HEK293T (cell line): Measurements from ENCODE around the gene WASF2.
"Not testable (repeated sequence)": the region's sequence is repeated elsewhere in the genome, so short reads cannot be mapped to it uniquely, and the experiment has no call there.

Source experiments
- CTCF ChIA-PET: fragments of 350-600 bp; formaldehyde crosslinking; extraction: SDS; loops from one replicate; lab custom pipeline; 2021; ENCODE audit warnings: antibody characterized with exemption, inconsistent platforms; lab: Yijun Ruan, JAX
- POLR2A ChIA-PET: fragments of 350-600 bp; formaldehyde crosslinking; extraction: SDS; loops from one replicate; lab custom pipeline; 2020; ENCODE audit warnings: antibody characterized with exemption, inconsistent platforms; lab: Yijun Ruan, JAX
- DNase-seq: peaks from one replicate; pipeline ENCODE4 v3.0.0; 2012; ENCODE audit warnings: mixed read lengths; ENCODE audit errors: extremely low spot score
- ARNT ChIP-seq: fragments of 450-650 bp; IDR thresholded peaks from 2 replicates; pipeline ENCODE4 v1.6.1; 2017; ENCODE audit warnings: mild to moderate bottlenecking
- BHLHE40 ChIP-seq: fragments of 450-650 bp; IDR thresholded peaks from 2 replicates; pipeline ENCODE4 v1.6.1; 2016; ENCODE audit warnings: mild to moderate bottlenecking, moderate library complexity, borderline replicate concordance
- CTBP1 ChIP-seq: fragments of 450-650 bp; IDR thresholded peaks from 2 replicates; pipeline ENCODE4 v1.6.1; 2016; ENCODE audit warnings: borderline replicate concordance
- ELF4 ChIP-seq: fragments of 450-650 bp; IDR thresholded peaks from 2 replicates; pipeline ENCODE4 v1.6.1; 2017; ENCODE audit warnings: antibody characterized with exemption
- FOXA1 ChIP-seq: fragments of 450-650 bp; IDR thresholded peaks from 2 replicates; pipeline ENCODE4 v1.6.1; 2016; ENCODE audit warnings: mild to moderate bottlenecking
- FOXK2 ChIP-seq: fragments of 450-650 bp; IDR thresholded peaks from 2 replicates; pipeline ENCODE4 v1.6.1; 2016; ENCODE audit warnings: mild to moderate bottlenecking
- FOXM1 ChIP-seq: fragments of 450-650 bp; IDR thresholded peaks from 2 replicates; pipeline ENCODE4 v1.6.1; 2017; ENCODE audit warnings: mild to moderate bottlenecking, borderline replicate concordance
- HDGF ChIP-seq: fragments of 450-650 bp; IDR thresholded peaks from 2 replicates; pipeline ENCODE4 v1.6.1; 2017; ENCODE audit warnings: antibody characterized with exemption, borderline replicate concordance
- L3MBTL2 ChIP-seq: fragments of 450-650 bp; conservative IDR thresholded peaks from 2 replicates; pipeline ENCODE4 v1.6.1; 2016; ENCODE audit warnings: mild to moderate bottlenecking
- LEF1 ChIP-seq: fragments of 450-650 bp; IDR thresholded peaks from 2 replicates; pipeline ENCODE4 v1.6.1; 2017; ENCODE audit warnings: mild to moderate bottlenecking, borderline replicate concordance
- NFRKB ChIP-seq: fragments of 450-650 bp; IDR thresholded peaks from 2 replicates; pipeline ENCODE4 v1.6.1; 2016; ENCODE audit warnings: mild to moderate bottlenecking, moderate library complexity
- SP1 ChIP-seq: fragments of 450-650 bp; IDR thresholded peaks from 2 replicates; pipeline ENCODE4 v1.6.1; 2017
- SUZ12 ChIP-seq: fragments of 450-650 bp; IDR thresholded peaks from 2 replicates; pipeline ENCODE4 v1.6.1; 2016; ENCODE audit warnings: mild to moderate bottlenecking
- TARDBP ChIP-seq: fragments of 450-650 bp; IDR thresholded peaks from 2 replicates; pipeline ENCODE4 v1.6.1; 2016
- ZNF384 ChIP-seq: fragments of 450-650 bp; IDR thresholded peaks from 2 replicates; pipeline ENCODE4 v1.6.1; 2016
- TF ChIP-seq, protein P1 (sequence below): fragments of 450-650 bp; IDR thresholded peaks from 2 replicates; pipeline ENCODE4 v1.6.1; 2016

Gene WASF2

DNA sequence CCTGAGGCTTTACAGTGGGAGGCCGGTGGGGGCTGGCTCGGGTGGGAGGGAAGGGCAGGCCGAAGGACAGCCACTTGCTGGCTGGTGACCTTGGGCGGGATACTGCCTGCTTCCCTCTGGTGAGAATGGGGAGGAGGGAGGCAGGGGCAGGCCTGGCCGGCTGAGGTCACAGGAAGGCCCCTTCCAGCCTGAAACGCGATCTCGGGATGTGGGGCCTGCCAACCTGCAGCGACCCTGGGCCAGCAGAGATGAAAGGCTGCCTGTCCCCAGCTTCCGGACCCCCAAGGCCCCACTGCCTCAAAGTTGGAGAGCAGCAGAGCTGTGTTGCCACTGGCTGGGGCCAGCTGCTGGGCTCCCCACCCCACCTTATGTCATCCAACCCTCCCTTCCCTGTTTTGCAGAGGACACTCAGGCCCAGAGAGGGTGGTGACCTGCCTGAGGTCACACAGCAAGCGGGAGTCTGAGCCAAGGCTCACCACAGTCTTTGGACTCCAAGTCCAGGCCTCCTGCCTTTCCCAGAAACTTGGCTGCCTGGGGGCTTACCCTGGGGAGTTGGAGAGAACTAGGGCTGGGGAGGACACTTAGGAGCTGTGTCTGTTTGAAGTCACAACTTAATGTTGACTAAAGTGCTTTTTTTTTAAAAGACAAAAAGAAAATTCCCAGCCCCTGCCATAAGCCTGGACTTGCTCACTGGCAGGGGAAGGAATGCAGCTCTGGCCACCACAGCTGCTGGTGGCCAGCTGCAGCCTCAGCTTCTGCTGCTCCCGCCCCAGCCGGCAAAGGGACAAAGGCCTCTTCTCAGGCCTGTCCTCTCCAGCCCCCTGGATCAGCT is 14.8 kb upstream of the WASF2 start:
- CTCF ChIA-PET = interaction anchor here (0.5 kb wide), 1 partner anchor 54 kb away, joined by 4 read pairs; no protein-coding TSS in a partner anchor
- POLR2A ChIA-PET = interaction anchor here (0.7 to 1.1 kb wide), 2 partner anchors 10 to 15 kb away, joined by 3 read pairs; partner anchors contain the start of gene WASF2
- DNase-seq = peak; percentile 24
- no peak for TF ChIP-seq LEF1
- no peak for TF ChIP-seq ARNT
- no peak for TF ChIP-seq BHLHE40
- no peak for TF ChIP-seq CTBP1
- TF ChIP-seq, protein P1, sequence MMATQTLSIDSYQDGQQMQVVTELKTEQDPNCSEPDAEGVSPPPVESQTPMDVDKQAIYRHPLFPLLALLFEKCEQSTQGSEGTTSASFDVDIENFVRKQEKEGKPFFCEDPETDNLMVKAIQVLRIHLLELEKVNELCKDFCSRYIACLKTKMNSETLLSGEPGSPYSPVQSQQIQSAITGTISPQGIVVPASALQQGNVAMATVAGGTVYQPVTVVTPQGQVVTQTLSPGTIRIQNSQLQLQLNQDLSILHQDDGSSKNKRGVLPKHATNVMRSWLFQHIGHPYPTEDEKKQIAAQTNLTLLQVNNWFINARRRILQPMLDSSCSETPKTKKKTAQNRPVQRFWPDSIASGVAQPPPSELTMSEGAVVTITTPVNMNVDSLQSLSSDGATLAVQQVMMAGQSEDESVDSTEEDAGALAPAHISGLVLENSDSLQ = no peak

GRCh38 chr1:27503844-27504587 is 14.0 kb upstream of the WASF2 start:
- peak; percentile 9 for DNase-seq
- ChIA-PET CTCF (interaction anchor here (0.7 kb wide), 1 partner anchor 103 kb away, joined by 4 read pairs; no protein-coding TSS in a partner anchor), POLR2A (interaction anchor here (0.7 kb wide), 1 partner anchor 14 kb away, joined by 3 read pairs; the partner anchor contains the start of gene WASF2)
- TF ChIP-seq LEF1 (no peak), FOXA1 (no peak), L3MBTL2 (no peak), CTBP1 (no peak), ZNF384 (no peak), ARNT (no peak), SUZ12 (no peak), HDGF (no peak), TARDBP (no peak), FOXK2 (no peak), SP1 (no peak), ELF4 (no peak), NFRKB (no peak), BHLHE40 (no peak), FOXM1 (no peak)

DNA sequence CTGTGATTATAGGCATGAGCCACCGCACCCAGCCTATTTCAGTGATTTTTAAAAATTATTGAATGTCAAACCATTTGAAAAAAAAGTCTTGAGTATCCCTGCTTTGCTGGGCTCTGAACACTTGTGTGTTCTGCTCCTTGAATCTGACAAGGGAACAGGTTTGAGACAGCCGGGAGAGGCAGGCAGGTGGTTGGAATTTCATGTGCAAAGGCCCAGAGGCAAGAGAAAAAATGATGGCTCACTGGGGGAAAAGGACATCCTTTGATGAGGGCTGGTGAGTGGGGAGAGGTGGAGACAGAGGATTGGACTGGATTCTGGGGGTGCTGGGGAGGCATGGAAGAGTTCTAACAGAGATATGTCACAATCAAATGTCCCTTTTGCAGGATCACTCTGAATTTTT is 13.1 kb upstream of the WASF2 start:
- ChIA-PET POLR2A (no interaction called here), CTCF (interaction anchor here (0.7 kb wide), 1 partner anchor 104 kb away, joined by 4 read pairs; no protein-coding TSS in a partner anchor)
- DNase-seq = no peak
- TF ChIP-seq ARNT (no peak), ZNF384 (0 out of 2 replicates have a peak, but pooled peaks have one; percentile 27)

DNA sequence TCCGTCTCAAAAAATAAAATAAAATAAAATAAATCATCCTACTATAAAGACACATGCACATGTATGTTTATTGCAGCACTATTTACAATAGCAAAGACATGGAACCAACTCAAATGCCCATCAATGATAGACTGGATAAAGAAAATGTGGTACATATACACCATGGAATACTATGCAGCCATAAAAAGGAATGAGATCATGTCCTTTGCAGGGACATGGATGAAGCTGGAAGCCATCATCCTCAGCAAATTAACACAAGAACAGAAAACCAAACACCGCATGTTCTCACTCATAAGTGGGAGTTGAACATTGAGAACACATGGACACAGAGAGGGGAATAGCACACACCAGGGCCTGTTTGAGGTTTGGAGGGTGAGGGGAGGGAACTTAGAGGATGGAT is 11.2 kb upstream of the WASF2 start:
- CTCF ChIA-PET, POLR2A ChIA-PET, DNase-seq: not testable (repeated sequence)

- TF ChIP-seq HDGF (no peak), BHLHE40 (no peak), SP1 (no peak), SUZ12 (no peak), TARDBP (no peak), ARNT (no peak), CTBP1 (no peak), LEF1 (no peak), FOXA1 (no peak), FOXM1 (no peak), L3MBTL2 (no peak), ELF4 (no peak), NFRKB (no peak), FOXK2 (no peak), ZNF384 (no peak)
- TF ChIP-seq, protein P1 = no peak
- ChIA-PET POLR2A (interaction anchor here (1.4 to 1.6 kb wide), 2 partner anchors 9 to 17 kb away, joined by 3 to 4 read pairs; partner anchors contain the start of gene WASF2), CTCF (no interaction called here)
- DNase-seq = no peak
Observed at GRCh38 chr1:27499142-27499541, 9.2 kb upstream of the WASF2 start.

DNA sequence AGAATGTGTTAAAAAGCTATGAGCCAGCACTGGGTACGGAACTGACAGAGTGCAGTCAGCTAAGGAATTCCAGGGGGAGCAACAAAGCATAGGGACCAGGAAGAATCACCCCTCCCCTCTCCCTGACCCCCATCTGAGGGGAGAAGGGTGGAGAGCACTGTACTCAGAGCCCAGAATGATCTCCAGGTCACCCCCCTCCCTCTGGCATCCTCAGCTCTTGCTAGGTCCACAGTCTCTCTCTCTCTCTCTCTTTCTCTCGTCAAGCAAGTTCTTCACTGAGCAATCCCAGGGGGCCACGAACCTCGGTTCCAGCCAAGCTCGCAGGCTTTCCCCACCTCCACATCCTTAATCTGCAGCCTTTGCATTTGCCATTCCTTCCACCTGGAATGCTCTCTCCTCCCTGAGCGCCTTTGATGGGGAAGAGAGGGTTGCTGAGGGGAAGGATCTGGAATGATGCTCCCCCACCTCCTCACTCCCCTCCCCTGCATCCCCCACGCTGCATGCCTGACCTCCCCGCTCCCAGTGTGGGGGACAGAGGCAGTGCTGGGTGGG is 6.7 kb upstream of the WASF2 start:
- no peak for DNase-seq
- ChIA-PET POLR2A (interaction anchor here (1.6 kb wide), 1 partner anchor 19 kb away, joined by 7 read pairs; no protein-coding TSS in a partner anchor), CTCF (interaction anchor here (0.7 to 1.7 kb wide), 3 partner anchors 60 to 200 kb away, joined by 5 to 7 read pairs (median 6); no protein-coding TSS in a partner anchor)
- TF ChIP-seq SP1 (no peak), NFRKB (no peak), L3MBTL2 (no peak), FOXM1 (no peak), SUZ12 (no peak)
